T-helper 1 cell treated with Interleukin-12 subunit alpha and Interleukin-12 subunit beta and Interleukin-4 antibody, amounts not matched to agents 30 μg/mL and 1 μg/mL, for 36 hours (primary cell): Measurements from ENCODE around the gene LRRC53.

Source experiments
- H3K27ac Mint-ChIP-seq: one replicate; pipeline ENCODE4 v1.8.0; 2021; ENCODE audit warnings: mild to moderate bottlenecking, mixed read lengths
- H3K27me3 Mint-ChIP-seq: one replicate; pipeline ENCODE4 v1.8.0; 2021; ENCODE audit warnings: low read depth, mixed read lengths
- H3K36me3 Mint-ChIP-seq: one replicate; pipeline ENCODE4 v1.8.0; 2021; ENCODE audit warnings: low read depth, mixed read lengths
- H3K4me1 Mint-ChIP-seq: one replicate; pipeline ENCODE4 v1.8.0; 2021; ENCODE audit warnings: low read depth, mixed read lengths
- H3K4me3 Mint-ChIP-seq: one replicate; pipeline ENCODE4 v1.8.0; 2021; ENCODE audit warnings: mild to moderate bottlenecking, moderate library complexity, mixed read lengths
- H3K9me3 Mint-ChIP-seq: one replicate; pipeline ENCODE4 v1.8.0; 2021; ENCODE audit warnings: mixed read lengths

LRRC53 gene

DNA sequence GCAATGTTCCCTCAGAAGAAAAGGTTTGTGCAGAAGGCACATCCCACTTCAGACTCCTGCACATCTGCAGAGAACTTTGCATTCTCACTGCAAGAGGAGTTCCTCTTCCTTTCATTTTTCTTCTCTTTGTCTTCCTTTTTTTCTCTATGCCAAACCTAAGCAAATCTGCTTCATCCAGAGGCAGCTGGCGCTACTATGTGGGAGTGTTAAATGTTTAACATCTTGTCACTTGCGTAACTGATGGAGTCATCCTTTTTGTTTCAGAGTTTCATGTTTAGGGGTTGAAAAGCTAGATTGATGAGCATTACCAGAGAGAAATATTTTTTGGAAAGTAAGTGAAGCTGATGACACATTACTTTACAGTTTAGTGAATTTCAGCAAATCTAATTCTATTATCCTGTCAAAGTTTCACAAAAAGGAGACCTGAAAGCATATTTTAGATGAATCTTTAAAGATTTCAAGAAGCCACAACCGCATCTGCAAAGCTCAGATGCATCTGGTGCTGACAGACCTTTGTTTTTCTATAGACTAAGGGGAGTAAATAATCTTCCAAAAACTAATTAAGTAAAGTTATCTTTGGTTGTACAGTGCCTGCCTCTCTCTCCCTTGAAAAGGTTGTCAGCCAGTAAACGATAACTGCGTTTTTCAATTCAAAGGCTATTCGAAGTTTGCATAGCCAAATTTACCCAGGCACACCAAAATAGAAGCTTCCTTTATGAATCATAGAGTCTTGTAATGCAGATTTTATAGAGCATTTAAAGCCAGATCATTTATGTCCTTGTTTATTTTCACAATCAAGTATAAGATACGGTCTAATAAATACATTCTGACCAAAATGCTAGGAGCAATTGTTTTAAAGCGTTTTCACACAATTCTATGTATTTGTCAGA, 1.2 kb upstream of the LRRC53 start:
- no peaks in the 10 kb centered on the region for H3K36me3 Mint-ChIP-seq
- no peaks in the 10 kb centered on the region for H3K4me1 Mint-ChIP-seq
- H3K27ac Mint-ChIP-seq, result no peak overlapping the region
- H3K9me3 Mint-ChIP-seq, result no peaks in the 10 kb centered on the region
- no peaks in the 10 kb centered on the region for H3K27me3 Mint-ChIP-seq
- H3K4me3 Mint-ChIP-seq, result no peak overlapping the region

DNA sequence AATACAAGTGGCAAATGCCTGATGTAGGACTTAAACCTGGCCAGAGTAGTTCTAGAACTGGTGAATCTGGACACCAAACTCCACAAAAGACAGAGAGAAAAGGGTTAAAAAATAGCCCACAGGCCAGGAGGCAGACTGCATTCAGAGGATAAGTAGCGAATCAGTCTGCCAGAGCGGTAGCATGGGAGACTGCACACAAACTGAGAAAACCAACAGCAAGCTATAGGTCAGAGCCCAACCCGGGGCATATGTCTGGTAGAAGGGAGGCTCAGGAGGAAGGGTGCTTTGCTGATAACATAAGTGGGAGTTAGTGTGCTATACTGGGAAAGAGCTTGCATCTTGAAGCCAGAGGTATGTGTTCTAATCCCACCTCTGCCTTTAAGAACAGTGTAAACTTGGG, 4.0 kb downstream of the LRRC53 start:
- Mint-ChIP-seq H3K4me1 (peaks cover 3% of the 10 kb centered on the region), H3K27ac (no peak overlapping the region), H3K36me3 (no peaks in the 10 kb centered on the region), H3K9me3 (no peaks in the 10 kb centered on the region), H3K4me3 (no peak overlapping the region), H3K27me3 (no peaks in the 10 kb centered on the region)

DNA sequence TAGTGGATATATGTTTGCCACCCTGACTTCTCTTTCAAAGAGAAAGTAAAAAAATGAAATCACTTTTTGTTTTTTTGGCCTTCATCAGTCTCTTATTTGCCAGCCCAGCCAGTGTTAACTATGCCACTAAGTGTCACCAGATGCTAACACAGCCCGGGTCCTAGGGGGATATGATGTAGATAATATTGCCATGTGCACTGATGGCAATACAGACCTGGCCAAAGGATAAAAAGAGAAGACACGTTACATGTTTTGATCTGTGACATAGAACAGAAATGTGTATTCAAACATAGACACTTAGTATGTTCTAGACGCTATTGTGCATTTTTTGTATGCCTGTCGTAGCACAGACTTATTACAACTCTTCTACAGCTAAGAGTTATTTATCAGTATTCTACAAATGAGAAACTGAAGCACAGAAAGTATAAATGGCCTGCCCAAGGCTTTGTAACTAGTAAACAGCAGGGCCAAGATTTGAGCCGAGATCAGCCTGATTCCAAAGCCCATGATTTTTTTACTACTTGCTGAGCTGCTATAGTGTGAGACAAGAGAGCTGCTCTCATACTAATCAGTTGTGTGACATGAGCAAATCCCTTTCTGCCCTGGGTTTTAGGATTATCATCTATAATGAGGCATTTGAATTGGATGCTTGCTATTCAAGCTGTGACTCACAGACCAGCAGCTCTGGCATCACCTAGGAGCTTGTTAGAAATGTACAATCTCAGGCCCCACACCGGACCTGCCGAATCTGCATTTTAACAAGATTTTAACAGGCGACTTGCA, 6.3 kb downstream of the LRRC53 start:
- Mint-ChIP-seq H3K27ac (no peak overlapping the region), H3K27me3 (no peaks in the 10 kb centered on the region), H3K4me3 (no peak overlapping the region), H3K9me3 (no peaks in the 10 kb centered on the region), H3K4me1 (peaks cover 3% of the 10 kb centered on the region), H3K36me3 (no peaks in the 10 kb centered on the region)

DNA sequence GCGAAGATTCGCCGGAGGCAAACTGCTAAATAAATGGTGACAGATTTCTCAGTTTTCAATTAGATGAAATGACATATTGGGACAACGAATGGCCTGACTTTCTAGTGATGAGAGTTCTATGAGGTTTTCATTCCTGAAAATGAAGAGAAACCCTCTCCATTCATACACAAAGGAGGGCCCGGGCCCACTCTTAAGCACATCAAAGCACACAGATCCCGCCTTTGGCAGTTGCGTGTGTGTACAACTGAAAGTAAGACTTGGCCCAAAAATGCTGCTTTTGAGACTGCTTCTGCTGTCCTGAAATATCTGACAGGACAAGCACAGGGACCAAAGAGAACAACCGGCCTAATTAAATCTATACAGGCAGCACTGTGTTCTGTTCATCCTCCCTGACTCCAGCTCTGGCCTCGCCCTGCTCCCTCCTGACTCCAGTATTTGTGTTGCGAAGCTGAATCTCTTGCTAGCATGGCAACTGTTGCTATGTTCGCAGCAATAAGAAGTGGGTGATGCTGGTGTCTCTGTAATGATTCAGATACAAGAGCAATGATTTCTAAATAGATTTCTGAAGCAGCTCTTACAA, 7.4 kb downstream of the LRRC53 start:
- Mint-ChIP-seq H3K36me3 (no peaks in the 10 kb centered on the region), H3K4me1 (peaks cover 3% of the 10 kb centered on the region), H3K4me3 (no peak overlapping the region), H3K27me3 (no peaks in the 10 kb centered on the region), H3K27ac (no peak overlapping the region), H3K9me3 (no peaks in the 10 kb centered on the region)

DNA sequence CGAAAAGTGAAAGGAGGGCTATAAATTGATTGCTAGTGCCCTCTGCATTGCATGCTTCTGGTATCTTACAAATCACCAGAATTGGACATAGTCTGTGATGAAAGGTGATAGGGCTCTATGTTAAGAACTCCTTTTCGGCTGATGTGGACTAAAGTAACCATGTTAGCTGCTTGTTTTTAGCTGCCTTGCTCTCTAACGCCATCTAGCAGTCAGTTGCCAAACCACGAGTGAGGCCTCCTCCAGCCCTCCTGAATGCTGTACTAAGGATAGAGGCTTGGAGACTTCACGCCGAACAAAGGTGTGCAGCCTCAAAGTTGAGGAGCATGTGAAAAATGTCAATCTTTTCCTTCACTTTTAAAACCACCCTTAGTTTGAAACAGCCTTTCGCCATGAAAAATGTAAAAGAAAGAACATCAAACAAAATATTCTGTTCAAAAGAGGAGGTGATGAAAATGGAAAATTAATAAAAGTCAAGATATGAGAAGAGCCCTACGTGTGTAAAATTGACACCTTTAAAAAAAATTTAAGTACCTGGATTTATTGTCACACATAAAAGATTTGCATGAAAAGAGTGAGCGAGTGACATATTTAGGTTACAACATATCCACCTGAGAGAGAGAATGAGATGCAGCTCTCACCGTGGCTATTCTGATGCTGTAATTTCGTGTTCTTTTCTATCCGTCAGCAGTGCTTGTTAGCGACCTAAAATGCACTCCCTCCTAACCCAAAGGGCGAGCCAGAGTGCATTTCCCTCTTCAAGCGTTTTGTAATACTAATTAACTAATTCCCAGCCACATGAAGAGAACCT, 8.1 kb downstream of the LRRC53 start:
- no peaks in the 10 kb centered on the region for H3K9me3 Mint-ChIP-seq
- no peak overlapping the region for H3K4me3 Mint-ChIP-seq
- H3K27me3 Mint-ChIP-seq, result no peaks in the 10 kb centered on the region
- H3K27ac Mint-ChIP-seq, result no peak overlapping the region
- no peaks in the 10 kb centered on the region for H3K36me3 Mint-ChIP-seq
- H3K4me1 Mint-ChIP-seq, result peaks cover 3% of the 10 kb centered on the region

DNA sequence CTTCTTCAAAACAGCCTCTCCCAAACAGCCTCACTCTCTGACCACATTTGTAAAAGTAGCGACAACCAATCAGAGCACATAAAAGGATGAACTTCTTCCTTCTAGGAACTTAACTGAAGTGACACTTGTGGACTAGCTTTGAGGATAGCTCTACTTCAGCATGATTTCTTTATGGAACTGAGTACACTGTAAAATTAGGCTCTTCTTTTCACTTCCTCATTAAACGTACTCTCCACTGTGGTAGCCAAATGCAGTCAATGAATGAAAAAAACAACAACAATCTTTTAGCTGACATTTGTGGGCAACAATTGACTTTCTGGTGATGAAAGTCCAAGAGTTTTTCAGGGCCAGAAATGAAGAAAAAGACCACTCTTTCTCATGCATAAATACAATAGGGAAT, 9.6 kb downstream of the LRRC53 start:
- Mint-ChIP-seq H3K36me3 (no peaks in the 10 kb centered on the region), H3K27ac (no peak overlapping the region), H3K4me3 (no peak overlapping the region), H3K9me3 (no peaks in the 10 kb centered on the region), H3K27me3 (no peaks in the 10 kb centered on the region), H3K4me1 (peaks cover 3% of the 10 kb centered on the region)

DNA sequence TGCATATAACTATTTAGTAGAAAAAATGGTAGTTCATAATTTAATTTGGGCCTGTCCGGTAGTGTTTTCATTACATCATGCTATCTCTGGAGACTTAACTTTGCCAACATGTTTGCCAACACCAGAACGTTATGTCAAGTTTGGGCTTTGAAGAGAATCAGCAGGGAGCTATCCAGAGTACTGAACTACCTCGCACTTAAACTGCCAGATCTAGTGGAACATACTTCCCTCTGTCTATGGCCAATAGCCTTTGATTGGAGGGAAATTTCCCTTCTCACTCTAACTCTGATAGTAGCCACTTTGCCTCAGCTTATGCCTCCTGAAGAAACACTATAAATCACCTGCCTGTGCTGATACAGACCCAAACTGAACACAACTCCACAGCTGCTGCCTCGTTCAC, 10.0 kb downstream of the LRRC53 start:
- Mint-ChIP-seq H3K27me3 (no peaks in the 10 kb centered on the region), H3K36me3 (no peaks in the 10 kb centered on the region), H3K4me1 (peaks cover 3% of the 10 kb centered on the region), H3K9me3 (no peaks in the 10 kb centered on the region), H3K27ac (no peak overlapping the region), H3K4me3 (no peak overlapping the region)

DNA sequence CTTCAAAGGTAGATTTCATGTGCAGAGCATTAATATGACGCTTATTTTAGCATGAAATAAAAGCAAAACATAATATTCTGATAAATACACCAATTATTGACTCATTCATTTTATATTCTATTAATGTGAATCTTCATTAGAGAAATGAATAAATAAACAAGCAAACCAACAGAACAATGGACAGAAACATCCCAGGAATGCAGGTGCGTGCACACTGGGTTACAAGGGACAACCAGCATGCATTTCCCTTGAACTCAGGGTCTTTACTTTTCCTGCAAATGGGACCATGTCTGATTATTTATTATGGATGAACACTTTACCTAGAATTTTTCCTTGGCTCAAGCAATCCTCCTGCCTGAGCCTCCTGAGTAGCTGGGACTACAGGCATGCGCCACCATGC, 13.5 kb downstream of the LRRC53 start:
- Mint-ChIP-seq H3K4me1 (no peaks in the 10 kb centered on the region), H3K4me3 (no peak overlapping the region), H3K27ac (no peak overlapping the region), H3K9me3 (no peaks in the 10 kb centered on the region), H3K27me3 (no peaks in the 10 kb centered on the region), H3K36me3 (no peaks in the 10 kb centered on the region)

DNA sequence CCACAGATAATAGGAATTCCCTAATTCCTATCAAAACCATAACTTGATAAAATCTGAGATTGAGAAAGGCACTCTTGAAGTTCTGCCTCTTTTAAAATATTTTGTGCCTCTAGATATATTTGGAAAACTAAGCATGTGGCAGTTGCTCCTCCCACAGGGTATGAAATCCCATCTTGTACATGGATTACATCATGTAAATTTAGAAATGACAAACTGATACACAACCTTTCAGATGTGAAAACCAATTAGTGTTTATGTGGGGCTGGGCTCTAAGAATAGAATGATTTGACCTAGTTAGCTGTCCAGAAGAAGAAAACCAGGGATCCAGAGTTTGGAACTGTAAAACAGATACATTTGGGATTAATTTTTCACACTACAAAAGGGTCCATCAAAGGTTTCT, 15.7 kb downstream of the LRRC53 start:
- Mint-ChIP-seq H3K4me1 (no peaks in the 10 kb centered on the region), H3K27me3 (no peaks in the 10 kb centered on the region), H3K27ac (no peak overlapping the region), H3K36me3 (no peaks in the 10 kb centered on the region), H3K9me3 (no peaks in the 10 kb centered on the region), H3K4me3 (no peak overlapping the region)

DNA sequence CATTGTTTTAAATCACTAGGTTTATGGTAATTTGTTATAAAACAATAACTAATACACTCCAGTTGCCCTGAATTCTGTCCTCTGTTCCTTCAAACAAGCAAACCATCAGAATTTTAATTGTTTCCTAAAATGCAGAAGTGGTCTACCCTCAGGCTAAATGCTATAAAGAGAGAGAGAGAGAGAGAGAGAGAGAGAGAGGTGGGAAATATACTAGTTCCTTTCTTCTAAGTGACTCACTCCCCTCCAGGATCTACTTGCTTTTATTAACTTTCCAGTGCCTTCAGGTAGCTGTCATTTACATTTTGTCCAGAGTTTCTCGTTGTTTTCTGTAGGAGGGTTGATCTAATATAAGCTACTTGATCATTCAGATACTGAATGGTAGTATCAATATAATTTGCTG, 26.4 kb downstream of the LRRC53 start:
- no peaks in the 10 kb centered on the region for H3K9me3 Mint-ChIP-seq
- no peaks in the 10 kb centered on the region for H3K36me3 Mint-ChIP-seq
- peaks cover 4% of the 10 kb centered on the region for H3K27me3 Mint-ChIP-seq
- H3K4me1 Mint-ChIP-seq, result no peaks in the 10 kb centered on the region
- no peak overlapping the region for H3K27ac Mint-ChIP-seq
- H3K4me3 Mint-ChIP-seq, result no peak overlapping the region

DNA sequence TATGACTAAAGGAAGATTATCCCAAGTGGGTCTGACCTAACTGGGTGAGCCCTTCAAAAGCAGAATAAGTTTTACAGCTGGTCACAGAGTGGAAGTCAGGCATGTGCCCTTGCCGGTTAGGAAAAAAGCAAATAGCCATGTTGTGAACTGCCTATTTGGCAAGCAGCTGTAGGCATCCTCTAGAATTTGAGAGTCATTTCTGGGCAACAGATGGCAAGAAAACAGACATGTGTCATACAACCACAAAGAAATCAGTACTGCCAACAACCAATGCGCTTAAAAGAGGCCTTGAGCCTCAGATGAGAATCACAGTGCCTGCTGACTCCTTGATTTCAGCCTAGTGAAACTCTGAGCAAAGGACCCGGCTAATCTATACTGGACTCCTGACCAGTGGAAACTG, 26.8 kb downstream of the LRRC53 start:
- peaks cover 4% of the 10 kb centered on the region for H3K27me3 Mint-ChIP-seq
- H3K9me3 Mint-ChIP-seq, result no peaks in the 10 kb centered on the region
- H3K27ac Mint-ChIP-seq, result no peak overlapping the region
- H3K36me3 Mint-ChIP-seq, result no peaks in the 10 kb centered on the region
- H3K4me3 Mint-ChIP-seq, result no peak overlapping the region
- no peaks in the 10 kb centered on the region for H3K4me1 Mint-ChIP-seq

DNA sequence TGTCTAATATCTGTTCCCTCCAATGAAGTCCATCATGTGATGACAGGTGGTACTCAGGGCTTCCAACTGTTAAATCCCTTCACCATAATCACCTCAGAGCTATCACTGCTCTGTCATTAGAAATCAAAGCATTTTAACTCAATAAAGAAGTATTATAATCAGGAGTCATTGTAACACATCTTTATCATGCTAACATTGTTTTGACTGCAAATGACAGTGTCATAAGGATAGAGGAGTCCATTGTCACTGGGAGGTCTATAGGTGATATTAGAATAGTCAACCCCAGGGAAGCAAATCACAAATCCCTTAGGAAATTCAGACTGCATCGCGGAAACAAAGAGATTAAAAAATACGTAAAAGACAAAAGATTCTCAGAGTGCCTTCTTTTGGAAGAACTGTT, 30.8 kb downstream of the LRRC53 start:
- Mint-ChIP-seq H3K27me3 (peaks cover 4% of the 10 kb centered on the region), H3K9me3 (no peaks in the 10 kb centered on the region), H3K4me1 (no peaks in the 10 kb centered on the region), H3K4me3 (no peak overlapping the region), H3K36me3 (no peaks in the 10 kb centered on the region), H3K27ac (no peak overlapping the region)

DNA sequence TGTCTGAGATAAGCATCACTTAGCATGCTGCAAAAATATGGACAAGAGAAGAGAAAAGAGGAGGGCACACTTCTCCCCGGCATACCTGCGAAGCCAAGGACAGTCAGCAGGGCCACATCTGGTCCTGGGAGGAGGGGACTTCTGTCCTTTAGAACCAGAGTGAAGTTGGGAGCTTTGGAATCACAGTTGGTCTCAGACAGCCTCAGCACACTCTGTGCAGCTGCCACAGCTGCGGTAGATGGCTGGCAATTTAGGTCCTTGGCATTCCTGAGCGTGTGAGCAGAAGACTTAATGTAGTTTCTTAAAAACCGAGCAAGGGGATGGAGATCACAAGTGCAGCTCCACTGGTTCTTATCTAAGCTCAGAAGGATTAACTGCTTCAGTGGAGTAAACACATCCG, 32.3 kb downstream of the LRRC53 start:
- H3K27ac Mint-ChIP-seq, result no peak overlapping the region
- no peak overlapping the region for H3K4me3 Mint-ChIP-seq
- peaks cover 4% of the 10 kb centered on the region for H3K27me3 Mint-ChIP-seq
- H3K4me1 Mint-ChIP-seq, result no peaks in the 10 kb centered on the region
- H3K9me3 Mint-ChIP-seq, result no peaks in the 10 kb centered on the region
- H3K36me3 Mint-ChIP-seq, result no peaks in the 10 kb centered on the region

DNA sequence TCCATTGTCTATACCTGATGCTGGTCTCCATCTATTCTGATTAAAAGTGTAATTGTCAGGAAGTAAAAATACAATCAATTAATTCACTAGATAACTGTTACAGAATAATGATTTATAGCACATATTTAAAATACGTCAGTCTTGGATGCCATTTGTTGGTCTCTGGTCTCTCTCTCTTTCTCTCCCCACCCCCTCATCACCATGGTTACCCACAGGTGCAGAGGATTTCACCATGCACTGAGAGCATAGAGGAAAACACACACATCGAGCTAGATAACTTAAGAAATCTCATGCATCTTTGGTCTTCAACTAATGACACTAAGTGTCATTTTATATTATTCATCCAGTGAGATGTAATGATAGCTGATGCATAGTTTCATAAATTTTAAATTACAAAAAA, 33.4 kb downstream of the LRRC53 start:
- Mint-ChIP-seq H3K4me1 (no peaks in the 10 kb centered on the region), H3K9me3 (no peaks in the 10 kb centered on the region), H3K27ac (no peak overlapping the region), H3K27me3 (no peaks in the 10 kb centered on the region), H3K36me3 (no peaks in the 10 kb centered on the region), H3K4me3 (no peak overlapping the region)
